Activated CD8-positive, alpha-beta memory T cell treated with anti-CD3 and anti-CD28 coated beads, Interleukin-2, amount 50 U/mL, for 24 hours (primary cell): Measurements from ENCODE around the gene HLA-DMB.

Source experiments
- DNase-seq: peaks from one replicate; pipeline ENCODE4 v3.0.0-alpha.2; 2020; ENCODE audit errors: extremely low read depth

The HLA-DMB gene

DNA sequence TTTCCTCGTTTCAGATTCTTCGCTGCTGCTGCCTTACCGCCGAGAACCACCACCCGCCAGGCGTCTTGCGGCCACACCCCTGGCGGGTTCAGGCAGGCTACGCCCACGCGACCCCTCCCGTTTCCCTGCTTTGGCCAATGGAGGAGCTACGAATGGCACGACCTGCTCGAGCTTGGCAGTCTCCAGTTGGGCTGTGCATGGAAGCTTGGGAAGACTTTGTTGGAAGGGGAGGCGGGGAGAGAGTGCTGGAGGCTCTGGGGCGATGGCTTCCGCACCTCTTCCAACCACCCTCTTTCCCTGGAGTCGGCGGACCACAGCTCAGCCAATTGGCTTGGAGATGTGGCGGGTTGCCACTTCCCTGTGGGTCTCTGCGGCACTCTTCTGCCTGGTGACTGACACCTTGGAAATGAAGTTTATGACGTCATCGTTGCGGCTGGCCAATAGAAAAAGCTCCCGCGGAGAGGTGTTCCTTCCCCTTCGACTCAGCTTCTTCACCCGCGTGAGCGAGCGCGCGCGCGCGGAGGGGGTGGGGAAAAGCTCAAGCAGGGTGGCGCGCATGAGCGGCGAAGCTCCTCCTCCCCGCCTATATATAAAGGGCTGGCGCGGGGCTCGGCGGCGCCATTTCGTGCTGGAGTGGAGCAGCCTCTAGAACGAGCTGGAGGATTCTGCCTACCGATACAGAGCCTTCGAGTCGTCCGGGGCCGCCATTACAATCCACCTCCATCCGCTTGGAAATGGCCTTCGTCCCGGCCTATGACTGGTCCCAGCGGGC is 30.9 kb upstream of the HLA-DMB start:
- peak; percentile 99 for DNase-seq

DNA sequence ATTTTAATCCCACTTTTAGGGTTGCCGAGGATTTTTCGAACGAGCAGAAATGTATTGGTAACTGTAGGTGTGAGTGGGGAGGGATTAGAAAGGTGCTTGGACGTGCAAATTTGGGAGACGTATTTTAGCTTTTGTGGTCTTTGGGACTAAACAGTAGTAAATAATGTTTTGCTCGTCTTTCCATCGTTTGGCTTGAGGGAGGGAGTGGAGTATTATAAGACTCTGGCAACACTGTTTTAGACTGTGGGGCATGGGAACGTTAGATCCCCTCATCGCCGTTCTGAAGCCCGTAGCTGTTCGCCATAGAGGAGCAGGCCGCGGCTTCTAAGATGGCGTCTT is 30.4 kb upstream of the HLA-DMB start:
- DNase-seq: no peak

DNA sequence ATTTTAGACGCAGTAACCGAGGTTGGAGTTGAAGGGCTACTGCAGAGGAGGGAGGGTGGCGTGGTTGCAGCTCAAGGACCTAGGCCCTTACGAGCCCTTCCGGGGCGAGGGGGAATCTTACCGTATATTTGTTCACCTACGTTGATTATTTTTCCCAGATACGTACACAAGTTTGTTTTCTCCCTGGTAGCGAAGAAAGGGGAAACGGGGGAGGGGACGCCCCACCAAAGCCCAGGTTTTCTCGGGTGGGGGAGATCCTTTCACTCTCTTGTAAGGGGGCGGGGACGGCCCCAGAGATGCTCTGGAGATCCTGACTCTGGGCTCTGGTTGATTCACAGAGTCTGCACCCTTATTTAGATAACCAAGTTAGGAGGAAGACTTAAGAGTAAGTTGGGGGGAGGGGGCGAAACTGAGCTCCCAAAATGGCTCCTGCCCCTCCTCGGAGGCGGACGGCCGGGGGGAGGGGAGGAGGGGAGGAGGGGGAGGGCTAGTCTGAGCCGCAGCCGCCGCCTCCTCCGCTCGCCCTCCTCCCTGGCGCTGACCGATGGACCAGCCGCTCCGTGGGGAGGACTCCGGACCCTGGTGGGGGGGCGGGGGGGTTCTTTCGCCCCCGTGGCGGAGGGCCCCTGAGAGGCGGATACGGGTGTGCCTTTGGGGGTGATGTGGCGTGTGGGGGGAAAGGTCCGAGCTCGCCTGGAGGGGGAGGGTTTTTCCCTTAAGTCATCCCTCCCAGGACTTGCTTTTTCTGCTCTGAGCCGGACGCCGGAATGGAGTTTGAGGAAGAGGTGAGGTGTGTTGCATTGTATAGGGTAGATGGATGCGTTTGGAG is 29.8 kb upstream of the HLA-DMB start:
- peak; percentile 68 for DNase-seq

DNA sequence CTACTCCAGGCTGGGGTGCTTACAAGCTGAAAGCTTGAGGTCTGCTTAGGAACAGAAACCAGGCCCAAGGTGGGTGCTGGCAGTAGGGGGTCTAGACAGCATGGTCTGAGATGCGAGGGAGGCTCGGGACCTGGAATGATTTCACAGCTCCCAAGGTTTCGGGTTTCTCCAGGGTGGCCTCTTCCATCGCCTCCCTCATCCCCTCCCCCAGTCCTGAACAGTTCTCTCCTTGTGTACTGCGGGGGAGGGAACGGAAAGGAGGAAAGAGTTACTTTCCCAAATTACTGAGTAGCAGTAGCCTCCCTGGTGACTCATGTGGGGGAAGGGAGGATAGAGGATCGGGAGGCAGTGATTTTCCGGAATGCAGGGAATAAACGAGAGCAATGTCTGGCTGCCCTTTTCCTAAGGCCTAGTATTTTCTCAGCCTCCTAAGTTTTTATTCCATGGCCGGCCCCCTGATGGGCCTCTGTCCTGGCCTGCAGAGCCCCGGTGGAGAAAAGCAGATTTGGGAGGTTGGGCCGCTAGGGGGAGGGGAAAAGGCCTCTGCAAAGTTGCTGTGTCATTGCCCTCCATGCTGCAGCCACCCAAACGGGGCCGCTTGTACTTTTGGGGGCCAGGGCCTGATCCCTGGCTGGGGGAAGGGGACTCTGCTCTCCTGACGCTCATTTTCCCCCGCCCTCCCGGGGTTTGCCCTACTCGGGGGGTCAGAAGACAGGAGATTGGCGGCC is 29.0 kb upstream of the HLA-DMB start:
- peak; percentile 47 for DNase-seq

DNA sequence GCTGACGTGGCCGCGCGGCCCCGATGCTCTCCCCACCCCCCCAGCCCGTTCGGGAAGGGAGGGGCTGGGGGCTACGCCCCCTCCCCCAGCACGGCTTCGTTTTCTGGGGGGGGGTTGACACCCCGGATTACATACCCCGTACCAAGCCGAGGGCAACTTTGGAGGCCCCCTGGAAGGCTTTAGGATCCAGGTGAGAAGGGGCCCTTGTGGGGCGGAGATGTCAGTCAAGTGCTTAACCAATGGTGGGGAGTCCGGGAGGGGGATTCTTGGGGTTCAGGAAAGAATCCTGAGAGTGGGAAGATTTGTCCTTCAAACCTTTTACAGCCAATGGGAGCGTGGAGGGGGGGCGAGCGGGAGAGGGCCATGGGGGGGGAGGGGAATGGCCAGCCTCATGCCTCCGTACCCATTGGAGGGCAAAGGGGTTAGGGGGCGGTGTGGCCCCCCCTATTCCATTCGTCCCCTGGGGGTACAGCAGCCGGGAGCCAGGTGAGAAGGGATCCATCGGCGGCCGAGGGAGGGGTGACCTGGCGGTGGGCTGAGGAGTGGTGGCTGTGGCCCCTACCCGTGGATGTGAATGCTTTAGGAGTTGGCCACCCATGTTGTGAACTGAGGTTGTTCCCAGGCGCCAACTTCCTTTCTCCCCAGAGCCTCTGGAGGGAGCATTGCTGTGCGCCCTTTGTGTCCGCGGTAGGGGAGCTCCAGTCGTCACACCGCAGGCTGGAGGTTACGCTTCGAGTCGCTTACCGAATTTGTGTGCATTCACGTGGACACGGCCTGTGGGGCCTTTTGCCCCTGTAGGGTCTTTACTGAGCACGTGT is 28.2 kb upstream of the HLA-DMB start:
- peak; percentile 25 for DNase-seq

DNA sequence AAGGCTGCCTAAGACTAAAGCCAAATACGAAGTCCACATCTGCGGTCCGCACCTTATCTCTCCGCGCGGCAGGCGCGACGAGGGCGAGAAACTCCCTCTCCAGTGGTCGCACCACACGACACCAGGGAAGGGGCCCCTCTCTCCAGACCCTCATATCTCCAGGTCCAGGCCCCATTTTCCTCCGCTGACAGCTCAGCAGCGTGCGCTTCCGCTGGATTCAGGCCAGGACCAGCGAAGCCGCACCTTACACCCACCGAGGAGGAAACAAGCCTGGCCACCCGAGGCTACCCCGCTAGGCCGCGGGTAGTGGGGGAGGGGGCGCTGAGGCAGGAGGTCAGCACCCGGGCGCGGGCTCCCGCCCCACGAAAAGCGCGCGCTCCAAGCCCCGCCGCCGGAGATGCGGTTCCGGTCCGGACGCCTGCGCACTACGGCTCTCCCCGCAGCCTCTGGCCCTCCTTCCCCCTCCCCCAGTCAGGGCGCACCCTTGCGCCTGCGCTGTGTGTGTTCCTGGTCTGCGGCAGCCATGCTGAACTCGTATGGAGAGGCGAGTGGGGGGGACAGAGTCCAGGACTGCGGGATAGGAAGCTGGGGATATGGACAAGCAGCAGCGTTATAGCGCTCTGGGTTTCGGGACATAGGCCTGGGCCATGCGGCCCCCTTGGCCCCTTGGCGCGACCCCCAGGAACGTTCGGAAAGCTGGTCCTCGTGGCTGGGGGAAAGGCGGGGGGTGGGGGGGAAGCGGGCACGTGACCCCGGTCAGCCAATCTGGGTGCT is 27.5 kb upstream of the HLA-DMB start, which contains the start of gene BRD2:
Gene BRD2, plus strand, starts transcription at position 502 of the 774 bp plus-strand sequence. CDS start 4,305 bp downstream, outside the sequence.
- peak; percentile 92 for DNase-seq

DNA sequence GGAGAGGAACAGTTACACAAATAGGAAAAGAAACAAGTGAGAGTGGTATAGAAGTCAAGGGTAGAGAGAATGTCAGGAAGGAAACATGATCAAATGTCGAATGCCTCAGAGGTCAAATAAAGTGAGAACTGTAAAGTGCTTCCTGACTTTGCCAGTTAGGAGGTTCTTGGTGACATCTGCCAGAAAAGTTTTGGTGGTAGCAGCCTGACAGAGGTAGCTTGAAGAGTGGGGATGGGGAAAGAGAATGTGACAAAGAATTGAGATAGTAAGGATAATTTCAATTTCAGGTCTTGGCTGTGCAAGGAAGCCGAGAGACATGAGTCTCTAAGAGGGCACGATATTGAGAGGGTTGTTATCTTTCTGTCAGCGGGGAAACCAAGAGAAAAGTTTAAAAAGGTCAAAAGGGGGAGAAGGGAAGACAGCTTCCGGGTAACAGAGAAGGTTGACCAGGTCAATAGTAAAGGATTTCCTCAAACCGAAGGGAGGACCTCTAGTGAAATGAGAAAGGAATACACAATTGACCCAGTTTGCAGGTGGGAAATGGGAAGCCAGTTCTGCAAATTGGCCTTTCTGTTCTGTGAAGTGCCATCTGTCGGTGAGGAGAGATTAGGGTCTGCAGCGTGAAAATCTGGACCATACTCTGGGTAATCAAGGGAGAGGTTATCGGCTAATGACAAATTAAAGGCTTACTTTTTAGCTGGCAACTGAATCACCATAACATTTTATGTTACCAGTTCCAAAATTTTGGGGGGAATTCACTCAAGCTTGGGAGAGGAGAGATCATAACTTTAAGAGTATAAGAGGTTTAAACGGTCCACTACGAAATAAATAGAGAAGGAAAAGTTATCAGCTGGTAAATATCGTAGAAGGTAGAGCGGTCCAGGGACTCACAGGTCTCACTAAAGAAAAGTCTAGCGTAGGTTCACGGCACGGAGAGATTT is 26.6 kb upstream of the HLA-DMB start:
- no peak for DNase-seq

DNA sequence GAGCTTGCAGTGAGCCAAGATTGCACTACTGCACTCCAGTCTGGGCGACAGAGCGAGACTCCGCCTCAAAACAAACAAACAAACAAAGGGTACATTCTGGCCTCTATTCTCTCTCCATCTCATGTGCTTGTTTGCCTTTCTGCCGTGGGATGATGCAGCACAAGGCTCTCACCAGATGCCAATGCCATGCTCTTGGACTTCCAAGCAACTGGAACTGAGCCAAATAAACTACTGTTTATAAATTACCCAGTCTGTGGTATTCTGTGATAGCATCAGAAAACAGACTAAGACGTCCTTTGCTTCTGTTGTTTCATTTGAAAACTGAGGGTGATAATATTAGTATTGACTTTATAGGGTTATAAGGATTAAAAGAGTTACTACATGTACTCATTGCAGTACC is 23.9 kb upstream of the HLA-DMB start:
- DNase-seq: no peak

DNA sequence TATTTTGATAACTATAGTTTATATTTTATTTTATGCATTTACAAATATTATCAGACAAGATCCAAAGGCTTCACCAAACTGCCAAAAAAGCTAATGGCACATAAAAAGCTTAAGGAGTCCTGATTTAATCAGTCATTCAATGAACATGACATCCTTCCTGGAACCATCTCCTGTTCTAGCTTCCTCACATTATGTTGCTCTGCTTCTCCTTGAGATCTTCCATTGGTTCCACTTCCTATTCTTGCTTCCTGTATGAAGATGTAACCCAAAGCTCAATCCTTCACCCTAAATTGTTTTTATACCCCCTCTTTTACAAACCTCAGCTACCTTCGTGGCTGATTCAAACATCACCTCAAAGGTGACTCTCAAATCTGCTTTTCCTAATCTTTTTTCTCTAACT is 23.0 kb upstream of the HLA-DMB start:
- no peak for DNase-seq

DNA sequence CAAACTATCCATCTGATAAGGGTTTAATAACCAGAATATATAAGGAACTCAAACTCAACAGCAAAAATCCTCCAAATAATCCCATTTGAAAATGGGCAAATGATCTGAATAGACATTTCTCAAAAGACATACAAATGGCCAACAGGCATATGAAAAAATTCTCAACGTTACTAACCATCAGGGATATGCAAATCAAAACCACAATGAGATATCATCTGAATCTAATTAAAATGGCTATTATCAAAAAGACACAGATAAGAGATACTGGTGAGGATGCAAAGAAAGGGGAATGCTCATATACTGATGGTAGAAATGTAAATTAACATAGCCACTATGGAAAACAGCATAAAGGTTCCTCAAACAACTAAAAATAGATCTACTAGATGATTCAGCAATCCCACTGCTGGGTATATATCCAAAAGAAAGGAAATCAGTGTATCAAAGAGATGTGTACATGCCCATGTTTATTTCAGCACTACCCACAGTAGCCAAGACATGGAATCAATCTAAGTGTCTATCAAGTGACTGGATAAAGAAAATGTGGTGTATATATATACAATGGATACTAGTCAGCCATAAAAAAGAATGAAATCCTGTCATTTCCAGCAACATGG is 21.5 kb upstream of the HLA-DMB start:
- no peak for DNase-seq

DNA sequence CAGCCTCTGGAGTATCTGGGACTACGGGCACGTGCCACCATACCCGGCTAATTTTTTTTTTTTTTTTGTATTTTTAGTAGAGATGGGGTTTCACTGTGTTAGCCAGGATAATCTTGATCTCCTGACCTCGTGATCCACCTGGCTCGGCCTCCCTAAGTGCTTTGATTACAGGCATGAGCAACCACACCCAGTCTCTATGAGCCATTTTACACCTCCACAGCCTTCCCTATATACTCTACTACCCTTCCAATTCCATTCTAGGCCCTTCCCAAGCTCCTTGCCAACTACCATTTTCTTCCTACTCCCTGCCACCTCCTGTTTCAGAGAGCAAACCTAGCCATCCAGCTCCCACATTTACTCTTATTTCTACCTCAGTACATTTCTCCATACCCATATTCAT is 19.7 kb upstream of the HLA-DMB start:
- DNase-seq: no peak

DNA sequence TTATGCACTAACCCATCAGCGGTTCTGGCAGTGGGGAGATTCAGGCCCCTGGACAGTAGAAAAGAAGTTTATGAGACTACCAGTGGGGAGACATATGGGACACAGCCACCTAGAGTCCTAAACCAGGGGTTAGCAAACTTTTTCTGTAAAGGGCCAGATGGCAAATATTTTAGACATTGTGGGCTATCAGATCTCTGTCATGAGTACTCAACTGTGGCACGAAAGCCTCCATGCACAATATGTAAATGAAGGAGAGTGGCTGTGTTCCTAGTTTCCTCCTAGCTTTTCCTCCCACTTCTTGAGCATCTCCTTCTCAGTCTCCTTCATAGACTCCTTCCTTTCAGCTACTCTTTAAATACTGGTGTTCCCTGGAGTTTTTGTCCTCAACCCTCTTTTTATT is 15.3 kb upstream of the HLA-DMB start:
- DNase-seq: no peak

DNA sequence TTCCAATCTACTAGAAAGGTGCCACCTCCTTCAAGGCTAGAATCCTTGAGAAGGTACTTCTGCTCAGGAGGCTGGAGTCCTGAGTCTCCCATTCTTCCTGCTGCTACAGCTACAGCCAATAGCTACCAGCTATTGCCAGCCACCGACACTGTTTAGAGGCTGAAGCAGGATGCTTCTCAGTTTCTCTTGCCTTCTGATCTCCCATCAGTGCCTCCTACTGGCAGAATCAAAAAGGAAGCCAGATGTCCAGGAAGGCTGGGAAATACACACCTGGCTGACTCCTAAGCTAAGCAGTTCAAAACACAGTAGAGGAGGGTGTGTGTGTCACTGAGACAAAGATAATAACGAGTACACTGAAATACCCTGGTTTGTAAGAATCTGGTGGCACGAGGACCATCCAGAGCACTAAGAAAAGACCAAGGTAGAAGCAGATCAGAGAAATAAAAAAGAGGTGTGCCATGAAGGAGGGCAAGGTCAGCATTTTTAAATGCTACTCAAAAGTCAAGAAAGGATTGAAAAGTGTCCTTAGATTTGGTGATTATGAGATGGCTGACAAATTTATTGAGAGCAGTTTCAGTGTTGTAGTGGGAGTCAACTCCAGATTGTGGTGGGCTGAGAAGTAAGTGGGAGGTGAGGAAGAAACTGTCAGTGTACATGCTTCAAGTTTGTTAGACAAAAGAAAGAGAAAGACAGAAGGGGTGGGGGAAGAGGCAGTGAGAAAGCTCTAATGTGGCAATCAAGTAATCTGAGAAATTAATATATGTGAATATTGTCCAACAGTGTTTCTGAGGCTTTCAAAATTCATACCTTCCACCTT is 14.4 kb upstream of the HLA-DMB start:
- DNase-seq: no peak

DNA sequence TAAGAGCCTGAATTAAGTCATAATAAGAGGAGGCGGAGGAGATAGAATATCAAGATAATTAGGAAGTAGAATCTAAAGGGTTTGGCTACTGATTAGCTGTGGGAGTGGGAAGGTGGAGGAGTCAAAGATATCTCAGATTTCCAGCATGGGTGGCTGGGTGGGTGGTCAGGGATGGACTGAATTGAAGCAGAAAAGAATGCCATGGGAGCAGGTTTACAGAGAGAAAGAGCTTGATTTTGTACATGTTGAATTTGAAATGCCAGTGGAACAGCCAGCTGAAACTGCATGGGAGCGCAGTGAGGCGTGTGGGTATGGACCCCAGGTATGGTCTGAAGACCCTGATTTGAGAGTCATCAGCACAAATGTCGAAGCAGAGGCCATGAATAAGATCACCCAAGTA is 13.4 kb upstream of the HLA-DMB start:
- no peak for DNase-seq

DNA sequence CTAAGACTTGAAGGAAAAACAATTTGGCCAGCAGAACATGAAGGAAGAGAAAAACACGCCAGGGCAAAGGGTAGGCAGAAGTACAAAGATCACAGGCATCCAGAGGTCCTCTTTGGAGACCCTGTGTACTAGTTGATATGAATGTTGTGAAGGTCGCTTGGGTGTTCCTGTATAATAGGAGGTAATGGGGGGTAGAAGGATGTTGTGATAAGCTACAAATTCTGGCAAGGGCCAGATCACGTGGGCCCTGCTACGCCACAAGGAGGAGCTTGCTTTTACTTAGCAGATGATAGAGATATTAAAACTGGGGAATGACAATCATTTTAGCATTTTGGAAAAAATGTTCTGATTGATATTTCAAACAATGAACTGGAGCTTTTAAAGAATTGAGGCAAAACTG is 12.9 kb upstream of the HLA-DMB start:
- DNase-seq: no peak

DNA sequence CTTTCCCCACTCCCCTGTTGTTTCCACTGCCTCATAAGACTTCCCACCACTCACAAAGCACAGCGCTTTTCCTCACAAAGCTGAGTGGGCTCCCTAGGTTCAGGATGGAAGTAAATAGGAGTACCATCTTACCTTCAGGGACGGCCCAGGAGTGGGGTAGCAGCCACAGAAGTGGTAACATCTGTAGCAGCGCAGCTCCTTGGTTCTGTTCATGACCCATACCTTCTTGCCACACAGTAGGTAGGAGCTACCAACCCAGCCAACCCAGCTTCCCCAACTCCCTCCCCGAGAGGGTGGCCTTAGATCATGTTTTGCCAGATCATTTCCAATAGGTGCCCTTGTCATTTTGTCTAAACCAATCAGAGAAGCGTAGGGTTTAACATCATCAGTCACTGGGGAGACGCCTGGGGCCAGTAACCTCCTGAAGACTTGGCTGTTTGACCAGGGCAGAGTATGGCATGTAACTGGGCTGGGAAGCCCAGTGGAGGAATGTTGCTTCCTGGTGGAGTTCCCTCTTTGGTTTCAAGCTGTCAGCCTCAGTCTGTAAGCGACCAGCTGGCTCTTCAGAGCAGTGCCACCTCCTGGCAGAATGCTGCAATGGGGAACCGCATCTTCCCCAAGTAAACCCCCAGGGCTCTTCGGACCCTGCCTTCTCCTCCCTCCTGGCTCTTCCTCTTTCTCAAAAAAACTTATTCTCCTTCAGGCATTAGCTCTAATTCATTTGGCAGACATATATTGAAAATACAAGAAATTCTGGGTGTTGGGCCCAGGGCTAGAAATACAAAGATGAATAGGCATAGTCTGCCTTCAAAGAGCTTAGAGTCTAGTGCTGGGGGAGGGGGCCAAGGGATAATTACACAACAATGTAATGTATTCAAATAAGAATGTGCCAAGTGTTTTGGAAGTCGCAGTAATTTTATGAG is 12.2 kb upstream of the HLA-DMB start, which contains the start of gene HLA-DMA:
Gene HLA-DMA, minus strand, starts transcription at position 281 of the 923 bp plus-strand sequence. Its CDS starts 61 bp downstream, at position 220.
- no peak for DNase-seq

DNA sequence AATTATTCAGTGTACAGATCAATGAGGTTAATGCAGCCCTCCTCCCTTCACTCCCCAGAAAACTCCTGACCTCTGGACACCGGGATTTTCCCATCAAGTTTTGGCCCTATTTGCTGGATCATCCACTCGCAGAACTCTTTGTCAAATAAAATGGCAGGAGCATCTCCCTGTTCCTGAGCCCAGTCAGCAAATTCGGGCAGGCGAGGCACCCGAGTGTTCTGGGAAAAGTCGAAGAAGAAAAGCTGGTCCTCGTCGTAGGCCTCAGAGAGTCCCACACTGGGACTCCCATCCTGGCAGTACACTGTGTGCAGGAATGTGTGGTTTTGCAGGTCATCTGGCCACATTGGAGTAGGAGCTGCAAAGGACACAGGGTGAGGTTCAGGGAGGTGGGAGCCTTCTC is 9.6 kb upstream of the HLA-DMB start:
- DNase-seq: no peak
